B cell (primary cell): ENCODE measurements around the gene RPTOR.

Experiments used
- EZH2 ChIP-seq: IDR thresholded peaks from 2 replicates; pipeline ENCODE4 v1.6.1; 2012; ENCODE audit warnings: borderline replicate concordance, low read depth, mild to moderate bottlenecking, moderate library complexity, low read length; ENCODE audit not compliant: insufficient read depth, poor library complexity, severe bottlenecking
- TF ChIP-seq, protein P1 (sequence below): fragments of 200-600 bp; IDR thresholded peaks from one replicate; pipeline ENCODE4 v1.8.0; 2022; ENCODE audit warnings: antibody characterized with exemption, mild to moderate bottlenecking

DNA sequence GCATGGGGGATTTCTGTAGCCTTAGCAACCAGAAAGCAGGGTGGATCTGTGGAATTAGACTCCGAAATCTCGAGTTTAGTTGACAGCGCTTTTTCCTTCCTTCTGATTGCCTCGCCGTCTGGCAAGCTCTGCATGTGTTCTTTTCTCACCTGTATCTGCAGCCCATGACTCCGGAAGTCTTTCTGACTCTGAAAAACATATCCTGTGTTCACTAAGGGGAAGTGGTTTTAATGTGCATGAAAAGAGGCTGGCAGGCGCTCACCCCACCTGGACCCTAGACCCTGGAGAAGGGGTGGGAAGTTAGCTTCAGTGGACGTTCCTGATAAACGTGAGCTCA lies 158.5 kb downstream of the RPTOR start:
- TF ChIP-seq, protein P1, sequence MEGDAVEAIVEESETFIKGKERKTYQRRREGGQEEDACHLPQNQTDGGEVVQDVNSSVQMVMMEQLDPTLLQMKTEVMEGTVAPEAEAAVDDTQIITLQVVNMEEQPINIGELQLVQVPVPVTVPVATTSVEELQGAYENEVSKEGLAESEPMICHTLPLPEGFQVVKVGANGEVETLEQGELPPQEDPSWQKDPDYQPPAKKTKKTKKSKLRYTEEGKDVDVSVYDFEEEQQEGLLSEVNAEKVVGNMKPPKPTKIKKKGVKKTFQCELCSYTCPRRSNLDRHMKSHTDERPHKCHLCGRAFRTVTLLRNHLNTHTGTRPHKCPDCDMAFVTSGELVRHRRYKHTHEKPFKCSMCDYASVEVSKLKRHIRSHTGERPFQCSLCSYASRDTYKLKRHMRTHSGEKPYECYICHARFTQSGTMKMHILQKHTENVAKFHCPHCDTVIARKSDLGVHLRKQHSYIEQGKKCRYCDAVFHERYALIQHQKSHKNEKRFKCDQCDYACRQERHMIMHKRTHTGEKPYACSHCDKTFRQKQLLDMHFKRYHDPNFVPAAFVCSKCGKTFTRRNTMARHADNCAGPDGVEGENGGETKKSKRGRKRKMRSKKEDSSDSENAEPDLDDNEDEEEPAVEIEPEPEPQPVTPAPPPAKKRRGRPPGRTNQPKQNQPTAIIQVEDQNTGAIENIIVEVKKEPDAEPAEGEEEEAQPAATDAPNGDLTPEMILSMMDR, result no peak
- no peak for TF ChIP-seq EZH2
